Neural crest cell (in vitro differentiated cells): ENCODE measurements around the gene TICAM2. TPM values are rescaled to one million over a fixed set of nuclear protein-coding genes. Genes with fewer than 3 reads are reported as not detected.

ENCODE experiments used
- DNase-seq: peaks from one replicate; pipeline ENCODE4 v3.0.0; 2021; ENCODE audit warnings: low read depth, mixed read lengths, low spot score
- H3K27ac Mint-ChIP-seq: one replicate; pipeline ENCODE4 v1.8.0; 2021; ENCODE audit warnings: mild to moderate bottlenecking, mixed read lengths; ENCODE audit not compliant: unreplicated experiment
- H3K27me3 Mint-ChIP-seq: 2 replicates; pipeline ENCODE4 v1.8.0; 2021; ENCODE audit warnings: low read depth, mild to moderate bottlenecking, mixed read lengths
- H3K36me3 Mint-ChIP-seq: 2 replicates; pipeline ENCODE4 v1.8.0; 2021; ENCODE audit warnings: low read depth, mild to moderate bottlenecking, mixed read lengths
- H3K4me1 Mint-ChIP-seq: 2 replicates; pipeline ENCODE4 v1.8.0; 2021; ENCODE audit warnings: mixed read lengths
- H3K4me3 Mint-ChIP-seq: one replicate; pipeline ENCODE4 v1.8.0; 2021; ENCODE audit warnings: mild to moderate bottlenecking, mixed read lengths
- H3K9me3 Mint-ChIP-seq: 2 replicates; pipeline ENCODE4 v1.8.0; 2021; ENCODE audit warnings: mixed read lengths
- CTCF ChIP-seq: fragments of 200-600 bp; sonication (generic); conservative IDR thresholded peaks from 2 replicates; pipeline ENCODE4 v1.5.0; 2021; ENCODE audit warnings: antibody characterized with exemption, mild to moderate bottlenecking
- total RNA-seq: library from RNA; stranded (reverse); gene quantifications from 2 replicates; pipeline ENCODE4 v1.2.1, GENCODE V29; 2021

TICAM2 gene
- total RNA-seq, 1 donor from 2014 or later: 1.9 TPM

DNA sequence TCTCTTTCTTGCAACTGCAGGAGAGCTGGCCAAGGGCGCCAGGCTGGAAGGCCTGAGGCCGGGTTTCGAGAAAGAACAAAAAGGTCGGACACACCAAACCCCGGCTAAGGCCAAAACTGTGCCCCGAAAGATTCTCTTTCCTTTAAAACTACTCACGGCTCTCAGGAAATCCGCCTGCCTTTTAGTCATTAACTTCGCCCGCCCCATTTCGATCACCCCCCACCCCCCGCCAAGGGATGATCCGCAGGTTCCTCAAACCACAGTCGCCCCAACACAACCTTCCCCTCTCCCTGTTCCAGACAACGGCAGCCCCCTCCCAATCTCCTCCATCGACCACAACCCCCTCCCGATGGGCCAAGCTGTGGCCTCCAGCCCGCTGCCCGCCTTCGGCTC lies 58.2 kb downstream of the TICAM2 start:
- H3K9me3 Mint-ChIP-seq: no peaks in the 10 kb centered on the region
- peaks cover 20% of the 10 kb centered on the region for H3K36me3 Mint-ChIP-seq
- peak; percentile 11 for DNase-seq
- H3K4me3 Mint-ChIP-seq: peak overlapping the region; percentile 99
- TF ChIP-seq CTCF: no peak
- peaks cover 43% of the 10 kb centered on the region for H3K4me1 Mint-ChIP-seq
- peaks cover under 1% of the 10 kb centered on the region for H3K27me3 Mint-ChIP-seq
- peak overlapping the region; percentile 99 for H3K27ac Mint-ChIP-seq

DNA sequence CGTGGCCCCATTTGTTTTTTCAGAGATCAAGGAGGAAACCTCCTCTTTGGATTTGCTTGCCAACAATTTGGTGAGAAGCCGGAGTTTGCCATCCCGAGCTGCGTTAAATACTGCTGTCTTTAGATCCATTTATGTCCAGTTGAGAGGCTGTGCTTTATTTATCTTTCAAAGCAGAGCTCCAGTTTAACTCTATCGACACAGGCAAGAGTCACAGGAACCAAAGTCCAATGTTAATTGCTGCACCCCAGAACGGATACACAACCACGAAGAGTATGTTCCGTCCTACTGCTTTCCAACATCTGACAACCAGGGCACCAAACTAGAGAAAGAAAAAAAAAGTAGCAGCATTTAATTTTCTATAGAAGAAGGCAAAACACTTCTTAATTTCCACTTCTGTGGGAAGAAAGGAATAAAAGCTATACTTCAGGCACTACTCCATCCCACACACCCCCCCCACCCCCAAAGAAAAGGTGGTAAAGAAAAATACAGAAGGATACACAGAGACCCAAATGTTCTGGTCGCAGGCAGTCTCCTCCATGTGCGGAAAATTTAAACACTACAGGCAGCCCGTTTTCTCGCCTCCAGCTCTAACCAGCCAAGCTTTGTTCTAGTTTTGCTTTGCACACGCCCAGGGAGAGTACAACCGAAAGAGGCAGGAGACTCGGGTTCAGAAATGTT lies 58.8 kb downstream of the TICAM2 start:
- Mint-ChIP-seq H3K27ac (peak overlapping the region; percentile 99), H3K4me1 (peaks cover 49% of the 10 kb centered on the region), H3K4me3 (peak overlapping the region; percentile 99), H3K36me3 (peaks cover 26% of the 10 kb centered on the region), H3K27me3 (no peaks in the 10 kb centered on the region), H3K9me3 (peaks cover 3% of the 10 kb centered on the region)
- no peak for DNase-seq
- TF ChIP-seq CTCF: no peak

GRCh38 chr5:115542651-115543364 lies 59.5 kb downstream of the TICAM2 start:
- peak overlapping the region; percentile 2 for H3K27ac Mint-ChIP-seq
- H3K9me3 Mint-ChIP-seq: peaks cover 3% of the 10 kb centered on the region
- peaks cover 31% of the 10 kb centered on the region for H3K36me3 Mint-ChIP-seq
- H3K4me1 Mint-ChIP-seq: peaks cover 55% of the 10 kb centered on the region
- H3K4me3 Mint-ChIP-seq: peak overlapping the region; percentile 99
- no peak for TF ChIP-seq CTCF
- no peaks in the 10 kb centered on the region for H3K27me3 Mint-ChIP-seq
- DNase-seq: no peak

- peaks cover 35% of the 10 kb centered on the region for H3K36me3 Mint-ChIP-seq
- H3K27me3 Mint-ChIP-seq: no peaks in the 10 kb centered on the region
- no peak overlapping the region for H3K27ac Mint-ChIP-seq
- no peak for TF ChIP-seq CTCF
- no peak for DNase-seq
- H3K9me3 Mint-ChIP-seq: peaks cover 3% of the 10 kb centered on the region
- peak overlapping the region; percentile 99 for H3K4me3 Mint-ChIP-seq
- H3K4me1 Mint-ChIP-seq: peaks cover 58% of the 10 kb centered on the region
Observed at GRCh38 chr5:115542086-115542485, 60.2 kb downstream of the TICAM2 start.

GRCh38 chr5:115541611-115542010 lies 60.7 kb downstream of the TICAM2 start:
- Mint-ChIP-seq H3K4me3 (peak overlapping the region; percentile 99), H3K4me1 (peaks cover 63% of the 10 kb centered on the region), H3K27me3 (no peaks in the 10 kb centered on the region), H3K9me3 (peaks cover 4% of the 10 kb centered on the region), H3K36me3 (peaks cover 39% of the 10 kb centered on the region), H3K27ac (no peak overlapping the region)
- no peak for DNase-seq
- TF ChIP-seq CTCF: no peak
